ENCODE data around the gene TMEM243. TPM values are rescaled to one million over a fixed set of nuclear protein-coding genes. Genes with fewer than 3 reads are reported as not detected.

Gene TMEM243
- polyA plus RNA-seq, 2 of the 4 experiments (the other 2 are of a cell fraction) = 23.7 to 36.1 TPM

DNA sequence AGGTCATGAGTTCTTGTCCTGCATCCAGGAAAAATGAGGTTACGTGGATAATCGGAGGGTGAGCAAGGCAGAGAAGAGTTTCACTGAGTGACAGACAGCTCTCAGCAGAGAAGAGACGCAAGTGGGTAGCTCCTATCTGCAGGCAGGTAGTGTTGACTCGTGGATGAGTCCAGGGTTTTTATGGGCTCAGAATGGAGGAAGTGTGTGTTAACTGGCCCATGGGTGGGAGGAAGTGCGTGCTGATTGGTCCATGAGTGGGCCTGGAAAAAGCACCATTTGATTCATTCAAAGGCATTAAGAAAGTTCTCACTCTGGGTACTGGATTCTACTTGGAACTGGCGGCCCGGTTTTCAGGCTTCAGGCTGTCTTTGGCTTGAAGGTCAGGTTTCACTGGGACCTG lies 72.0 kb downstream of the TMEM243 start:
- TF ChIP-seq KDM1A (IDR thresholded peaks at IDR 0.05; ENCODE audit: low read depth) (no peak), BCL3 (IDR thresholded peaks at IDR 0.05) (no peak), SMC3 (IDR thresholded peaks at IDR 0.05) (no peak), EP300 (IDR thresholded peaks at IDR 0.05) (no peak), CBX2 (IDR thresholded peaks at IDR 0.05; ENCODE audit: borderline replicate concordance, low read depth) (no peak), MYC (IDR thresholded peaks at IDR 0.05; ENCODE audit: borderline replicate concordance, low read length) (no peak), CHD4 (IDR thresholded peaks at IDR 0.05; ENCODE audit: borderline replicate concordance) (no peak), NFE2L2 (conservative IDR thresholded peaks at IDR 0.05; ENCODE audit: low read length) (no peak)
- TF ChIP-seq, protein P1, sequence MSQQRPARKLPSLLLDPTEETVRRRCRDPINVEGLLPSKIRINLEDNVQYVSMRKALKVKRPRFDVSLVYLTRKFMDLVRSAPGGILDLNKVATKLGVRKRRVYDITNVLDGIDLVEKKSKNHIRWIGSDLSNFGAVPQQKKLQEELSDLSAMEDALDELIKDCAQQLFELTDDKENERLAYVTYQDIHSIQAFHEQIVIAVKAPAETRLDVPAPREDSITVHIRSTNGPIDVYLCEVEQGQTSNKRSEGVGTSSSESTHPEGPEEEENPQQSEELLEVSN (IDR thresholded peaks at IDR 0.05; ENCODE audit: borderline replicate concordance, low read depth) = no peak
- no peak overlapping the region for H3K4me3 ChIP-seq
- ChIA-PET CTCF (interaction anchor here (0.6 to 3.0 kb wide), 17 partner anchors 11 to 267 kb away, joined by 3 to 28 read pairs (median 5); no protein-coding TSS in a partner anchor), POLR2A (no interaction called here)
- H3K27ac ChIP-seq = no peak overlapping the region
- no peak for ATAC-seq
- H3K4me2 ChIP-seq = no peak overlapping the region
- no peak for FAIRE-seq
- peaks cover 7% of the 10 kb centered on the region; the same call in 2 of the 3 replicates for H3K4me1 ChIP-seq
- 55% methylated on average over 7 of the region's 7 CpGs for WGBS (ENCODE audit: missing lambda C conversion rate)
- DNase-seq (ENCODE audit: low read depth in 1 of 2, low spot score in 1 of 2) = no peak
- H3K9me3 ChIP-seq = no peaks in the 10 kb centered on the region

- ATAC-seq = no peak
- no peak overlapping the region for H3K4me3 ChIP-seq
- FAIRE-seq = no peak
- H3K9me3 ChIP-seq = no peaks in the 10 kb centered on the region
- no peak for TF ChIP-seq FOSB (CRISPR knock-in tag; IDR thresholded peaks at IDR 0.05)
- TF ChIP-seq RAD21 (conservative IDR thresholded peaks at IDR 0.05 in 1 of 2, IDR thresholded peaks at IDR 0.05 in 1 of 2) = no peak
- no peak for TF ChIP-seq BCL3 (IDR thresholded peaks at IDR 0.05)
- no peak for TF ChIP-seq ESRRA (IDR thresholded peaks at IDR 0.05; ENCODE audit: borderline replicate concordance, low read length)
- no peak for TF ChIP-seq CEBPB (IDR thresholded peaks at IDR 0.05)
- no peak for TF ChIP-seq EHF (CRISPR knock-in tag; IDR thresholded peaks at IDR 0.05)
- TF ChIP-seq MAFK (IDR thresholded peaks at IDR 0.05; ENCODE audit: partially characterized antibody) = no peak
- TF ChIP-seq MAX (IDR thresholded peaks at IDR 0.05) = no peak
- TF ChIP-seq, protein P2, sequence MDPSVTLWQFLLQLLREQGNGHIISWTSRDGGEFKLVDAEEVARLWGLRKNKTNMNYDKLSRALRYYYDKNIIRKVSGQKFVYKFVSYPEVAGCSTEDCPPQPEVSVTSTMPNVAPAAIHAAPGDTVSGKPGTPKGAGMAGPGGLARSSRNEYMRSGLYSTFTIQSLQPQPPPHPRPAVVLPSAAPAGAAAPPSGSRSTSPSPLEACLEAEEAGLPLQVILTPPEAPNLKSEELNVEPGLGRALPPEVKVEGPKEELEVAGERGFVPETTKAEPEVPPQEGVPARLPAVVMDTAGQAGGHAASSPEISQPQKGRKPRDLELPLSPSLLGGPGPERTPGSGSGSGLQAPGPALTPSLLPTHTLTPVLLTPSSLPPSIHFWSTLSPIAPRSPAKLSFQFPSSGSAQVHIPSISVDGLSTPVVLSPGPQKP (IDR thresholded peaks at IDR 0.05; ENCODE audit: low read depth, low read length) = no peak
- TF ChIP-seq FOXS1 (CRISPR knock-in tag; IDR thresholded peaks at IDR 0.05) = no peak
- H3K4me1 ChIP-seq = peaks cover 7% of the 10 kb centered on the region; the same call in 2 of the 3 replicates
- ChIA-PET POLR2A (no interaction called here), CTCF (interaction anchor here (0.6 to 3.0 kb wide), 6 partner anchors 68 to 268 kb away, joined by 3 to 28 read pairs (median 3); no protein-coding TSS in a partner anchor)
- WGBS (ENCODE audit: missing lambda C conversion rate) = 73% methylated on average over 22 of the region's 25 CpGs
- DNase-seq (ENCODE audit: low read depth in 1 of 2, low spot score in 1 of 2) = no peak
- no peak overlapping the region for H3K4me2 ChIP-seq
- H3K27ac ChIP-seq = no peak overlapping the region
These were observed 72.7 kb downstream of the TMEM243 start for GRCh38 chr7:87146740-87147386.

Small RNA genes within 50 kb of the gene (small RNA-seq; reads per million reads assigned to genes)
- gene RF00019 = 0 reads per million in 6 experiments
- gene RF02271 = 0 reads per million in 6 experiments

Other genes starting within 250 kb of the TMEM243 start
- 0.19 and 0.38 TPM in 2 replicates for gene ELAPOR2, start 160.1 kb downstream of the TMEM243 start, polyA plus RNA-seq (2011; rRNA removed)
- 0.21 TPM in 1 of 3 replicates, not detected in the others for gene ELAPOR2, start 160.1 kb downstream of the TMEM243 start, polyA plus RNA-seq (2017; fragmentation: RNase III; extraction: RNeasy Plus Mini Kit Qiagen cat#74134 plus additional on column Dnase treatment)
- 110 and 124 TPM in 2 replicates for gene DMTF1, start 67.3 kb downstream of the TMEM243 start, polyA plus RNA-seq (2011; rRNA removed)
- gene DMTF1, start 67.3 kb downstream of the TMEM243 start, polyA plus RNA-seq (2017; fragmentation: RNase III; extraction: RNeasy Plus Mini Kit Qiagen cat#74134 plus additional on column Dnase treatment) = 37.3 to 44.3 TPM (median 39.4 TPM) in 3 replicates
- 11.3 and 18.2 TPM in 2 replicates for gene CROT, start 125.9 kb upstream of the TMEM243 start, polyA plus RNA-seq (2011; rRNA removed)
- 12.1 to 12.3 TPM (median 12.3 TPM) in 3 replicates for gene CROT, start 125.9 kb upstream of the TMEM243 start, polyA plus RNA-seq (2017; fragmentation: RNase III; extraction: RNeasy Plus Mini Kit Qiagen cat#74134 plus additional on column Dnase treatment)

Measured in A549 (cell line).